ENCODE data around the gene CFAP54.

Gene CFAP54

DNA sequence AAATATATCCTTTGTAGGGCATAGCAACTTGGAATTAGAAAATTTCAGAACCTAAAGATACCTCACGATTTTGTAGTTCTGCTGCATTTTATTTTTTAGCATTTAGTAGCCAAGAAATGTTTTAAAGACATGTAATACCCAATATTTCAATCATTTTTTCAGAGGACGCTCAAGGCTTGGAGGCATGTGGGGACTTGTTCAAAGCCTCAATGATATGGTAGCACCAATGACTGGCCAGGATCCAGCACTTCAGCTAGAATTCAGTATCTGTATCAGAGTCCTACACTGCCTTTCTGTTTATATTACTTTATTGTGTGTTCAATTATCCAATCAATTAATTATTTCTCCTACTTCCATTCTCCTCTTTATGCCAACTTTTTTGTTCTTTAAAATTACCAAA lies 262.8 kb downstream of the CFAP54 start:
- TF ChIP-seq, protein P1, sequence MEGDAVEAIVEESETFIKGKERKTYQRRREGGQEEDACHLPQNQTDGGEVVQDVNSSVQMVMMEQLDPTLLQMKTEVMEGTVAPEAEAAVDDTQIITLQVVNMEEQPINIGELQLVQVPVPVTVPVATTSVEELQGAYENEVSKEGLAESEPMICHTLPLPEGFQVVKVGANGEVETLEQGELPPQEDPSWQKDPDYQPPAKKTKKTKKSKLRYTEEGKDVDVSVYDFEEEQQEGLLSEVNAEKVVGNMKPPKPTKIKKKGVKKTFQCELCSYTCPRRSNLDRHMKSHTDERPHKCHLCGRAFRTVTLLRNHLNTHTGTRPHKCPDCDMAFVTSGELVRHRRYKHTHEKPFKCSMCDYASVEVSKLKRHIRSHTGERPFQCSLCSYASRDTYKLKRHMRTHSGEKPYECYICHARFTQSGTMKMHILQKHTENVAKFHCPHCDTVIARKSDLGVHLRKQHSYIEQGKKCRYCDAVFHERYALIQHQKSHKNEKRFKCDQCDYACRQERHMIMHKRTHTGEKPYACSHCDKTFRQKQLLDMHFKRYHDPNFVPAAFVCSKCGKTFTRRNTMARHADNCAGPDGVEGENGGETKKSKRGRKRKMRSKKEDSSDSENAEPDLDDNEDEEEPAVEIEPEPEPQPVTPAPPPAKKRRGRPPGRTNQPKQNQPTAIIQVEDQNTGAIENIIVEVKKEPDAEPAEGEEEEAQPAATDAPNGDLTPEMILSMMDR (IDR thresholded peaks at IDR 0.05; ENCODE audit: insufficient read depth, low read length, poor library complexity, severe bottlenecking), result no peak
- H3K27me3 ChIP-seq (replicated peaks; ENCODE audit: control insufficient read depth, insufficient read depth, low read length), result no peaks in the 10 kb centered on the region
- no peak overlapping the region for H3K4me3 ChIP-seq (replicated peaks; ENCODE audit: low read depth, low read length)
- H3K36me3 ChIP-seq (ENCODE audit: control insufficient read depth, insufficient read depth, low read length), result no peaks in the 10 kb centered on the region
- DNase-seq (ENCODE audit: extremely low read depth, insufficient read length), result no peak

DNA sequence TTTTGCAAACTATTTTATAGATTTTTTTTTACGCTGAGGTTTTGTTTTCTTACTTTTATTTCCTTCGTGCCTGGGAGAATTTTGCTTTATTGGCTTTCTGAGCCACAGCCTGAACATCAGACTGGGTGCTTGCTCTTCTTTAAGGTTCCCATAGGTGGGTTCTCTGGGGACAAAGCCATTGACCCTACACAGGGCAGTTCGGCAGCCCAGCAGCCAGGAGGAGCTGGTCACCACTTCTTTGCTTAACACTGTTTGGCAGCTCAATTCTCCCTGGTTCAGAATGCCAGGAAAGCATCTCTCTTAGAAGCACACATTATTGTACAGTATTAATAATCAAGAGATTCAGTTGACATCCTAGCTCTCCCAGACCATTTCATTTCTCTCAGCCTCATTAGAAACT lies 276.9 kb downstream of the CFAP54 start:
- DNase-seq (ENCODE audit: extremely low read depth, insufficient read length), result no peak
- TF ChIP-seq, protein P1 (IDR thresholded peaks at IDR 0.05; ENCODE audit: insufficient read depth, low read length, poor library complexity, severe bottlenecking), result no peak

DNA sequence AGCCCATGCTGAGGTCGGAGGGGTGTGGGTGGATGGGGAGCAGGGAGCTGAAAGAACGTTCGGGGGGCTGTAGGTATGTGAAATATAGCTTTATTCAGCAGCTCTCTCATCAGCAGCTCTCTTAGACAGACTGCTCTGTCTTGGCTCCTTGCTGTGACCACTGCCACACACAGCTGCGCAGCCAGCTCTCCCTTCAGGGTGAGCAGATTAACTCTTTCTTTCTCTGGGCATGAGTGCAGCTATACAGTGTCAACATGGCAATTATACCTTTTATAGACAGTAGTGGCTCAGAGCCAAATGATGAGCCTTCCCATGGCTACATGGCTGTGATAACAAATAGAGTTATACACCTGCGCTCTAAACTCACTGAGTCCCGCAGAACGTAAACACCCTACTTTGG lies 280.0 kb downstream of the CFAP54 start:
- no peak for DNase-seq (ENCODE audit: extremely low read depth, insufficient read length)
- Histone ChIP-seq H3K36me3 (ENCODE audit: control insufficient read depth, insufficient read depth, low read length) (no peaks in the 10 kb centered on the region), H3K4me3 (replicated peaks; ENCODE audit: low read depth, low read length) (no peak overlapping the region), H3K27me3 (replicated peaks; ENCODE audit: control insufficient read depth, insufficient read depth, low read length) (no peaks in the 10 kb centered on the region)
- TF ChIP-seq, protein P1 (IDR thresholded peaks at IDR 0.05; ENCODE audit: insufficient read depth, low read length, poor library complexity, severe bottlenecking), result no peak

More for the DNA sequence above, 276.9 kb downstream of the CFAP54 start:
- H3K4me3 ChIP-seq (replicated peaks; ENCODE audit: low read depth, low read length), result no peak overlapping the region
- no peaks in the 10 kb centered on the region for H3K36me3 ChIP-seq (ENCODE audit: control insufficient read depth, insufficient read depth, low read length)
- H3K27me3 ChIP-seq (replicated peaks; ENCODE audit: control insufficient read depth, insufficient read depth, low read length), result no peaks in the 10 kb centered on the region

DNA sequence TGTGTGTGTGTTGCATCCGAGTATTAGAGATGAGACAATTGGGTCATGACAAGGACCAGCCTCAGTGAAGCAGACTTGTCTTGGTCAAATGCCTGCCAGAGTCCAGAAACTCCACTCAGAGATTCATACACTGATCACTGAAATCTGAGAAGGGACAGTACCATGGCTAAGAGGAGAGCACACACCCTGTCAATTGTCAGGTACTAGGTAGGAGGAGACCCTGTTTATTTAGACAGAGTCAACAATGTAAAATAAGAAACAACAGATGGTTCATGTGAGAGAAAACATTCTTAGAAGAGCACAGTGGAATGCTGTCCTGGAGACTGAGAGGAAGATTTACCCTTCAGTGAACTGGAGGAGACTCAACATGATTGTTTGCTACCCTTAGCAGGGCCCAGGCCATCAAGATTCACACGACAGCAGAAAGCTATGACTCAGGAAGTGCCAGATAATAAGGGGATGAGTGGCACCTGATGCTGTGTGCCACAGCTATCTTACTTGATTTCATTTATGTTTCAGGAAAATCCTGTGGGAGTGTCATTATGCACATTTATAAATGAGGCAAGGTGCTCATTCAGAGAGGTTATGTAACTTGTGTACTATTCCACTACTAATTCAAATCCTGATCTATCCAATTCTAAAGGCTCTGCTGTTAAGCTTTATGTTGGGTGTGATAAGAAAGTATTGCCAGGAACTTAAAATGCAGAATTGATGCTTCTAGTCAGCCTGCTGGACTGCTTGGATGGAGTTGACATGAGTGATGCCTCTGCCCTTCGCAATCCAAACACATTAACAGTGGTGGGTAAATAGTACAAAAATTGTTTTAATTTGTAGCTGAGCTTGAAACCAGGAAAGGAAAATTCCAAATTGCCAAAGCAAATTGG lies 281.1 kb downstream of the CFAP54 start:
- Histone ChIP-seq H3K4me3 (replicated peaks; ENCODE audit: low read depth, low read length) (no peak overlapping the region), H3K36me3 (ENCODE audit: control insufficient read depth, insufficient read depth, low read length) (no peaks in the 10 kb centered on the region), H3K27me3 (replicated peaks; ENCODE audit: control insufficient read depth, insufficient read depth, low read length) (no peaks in the 10 kb centered on the region)
- DNase-seq (ENCODE audit: extremely low read depth, insufficient read length), result no peak
- TF ChIP-seq, protein P1 (IDR thresholded peaks at IDR 0.05; ENCODE audit: insufficient read depth, low read length, poor library complexity, severe bottlenecking), result no peak

DNA sequence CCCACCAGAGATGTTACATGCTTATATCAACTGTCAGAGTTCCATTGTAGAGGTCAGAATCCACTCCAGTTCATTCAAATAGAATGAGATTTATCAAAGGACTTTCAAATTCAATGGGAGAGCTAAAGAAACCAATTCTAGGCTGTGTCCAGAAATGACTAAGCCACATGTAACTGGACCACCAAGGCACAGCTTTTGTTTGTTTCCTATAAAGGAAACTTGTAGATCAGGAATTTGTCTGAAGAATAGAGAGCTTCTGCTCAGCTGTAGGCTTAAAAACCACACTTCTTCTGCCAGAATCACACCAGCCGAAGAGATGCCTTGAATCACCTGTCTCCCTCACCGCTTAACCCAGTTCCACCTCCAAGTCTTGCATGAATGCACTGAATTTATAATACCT lies 283.7 kb downstream of the CFAP54 start:
- Histone ChIP-seq H3K4me3 (replicated peaks; ENCODE audit: low read depth, low read length) (no peak overlapping the region), H3K36me3 (ENCODE audit: control insufficient read depth, insufficient read depth, low read length) (no peaks in the 10 kb centered on the region), H3K27me3 (replicated peaks; ENCODE audit: control insufficient read depth, insufficient read depth, low read length) (no peaks in the 10 kb centered on the region)
- no peak for DNase-seq (ENCODE audit: extremely low read depth, insufficient read length)
- TF ChIP-seq, protein P1 (IDR thresholded peaks at IDR 0.05; ENCODE audit: insufficient read depth, low read length, poor library complexity, severe bottlenecking), result no peak

Data from GM06990 (cell line).